ENCODE data around the gene ABHD17B.
"Not testable (repeated sequence)": the region's sequence is repeated elsewhere in the genome, so short reads cannot be mapped to it uniquely, and the experiment has no call there.

Gene ABHD17B

DNA sequence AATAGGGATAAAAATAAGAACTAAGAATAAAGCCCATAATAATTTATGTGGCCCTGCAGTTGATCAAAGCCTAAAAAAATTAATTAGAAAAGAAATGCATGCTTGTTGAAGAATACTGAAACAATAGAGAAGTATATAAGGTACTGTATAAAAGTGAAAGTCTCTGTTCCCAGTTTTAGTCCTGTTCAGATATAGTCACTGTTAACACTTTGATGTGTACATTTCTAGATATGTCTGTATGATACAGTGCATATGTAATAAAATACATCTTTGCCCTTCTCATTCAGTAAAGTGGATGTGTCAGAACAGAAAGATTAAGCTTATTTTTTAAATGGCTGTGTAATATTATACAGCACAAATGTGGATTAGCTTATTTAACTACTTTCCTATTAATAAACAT, 4.5 kb upstream of the ABHD17B start:
- DNase-seq, result no peak

- DNase-seq, result peak in 1 of 2 donors; percentile 1
Measured at GRCh38 chr9:71911908-71912335, 929 bp upstream of the ABHD17B start.

DNA sequence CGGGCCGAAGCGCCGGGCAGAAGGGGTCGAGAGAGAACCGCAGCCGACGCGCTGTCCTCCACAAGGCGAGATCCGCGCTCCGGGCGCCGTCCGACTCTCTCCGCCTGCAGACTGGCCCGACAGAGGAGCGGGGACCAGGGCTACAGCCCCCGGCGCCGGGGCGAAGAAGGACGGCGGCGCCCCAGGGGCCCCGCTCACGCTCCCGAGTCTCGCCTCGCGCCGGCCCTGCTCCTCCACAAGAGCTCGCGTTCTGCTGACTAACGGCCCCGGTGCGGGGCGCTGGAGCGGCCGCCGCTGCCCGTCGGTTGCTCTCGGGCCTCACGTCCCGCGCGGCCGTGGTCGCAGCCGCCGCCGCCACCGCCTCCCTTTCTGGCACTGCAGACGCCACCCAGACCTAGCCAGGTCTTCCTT, 338 bp downstream of the ABHD17B start:
- no peak for DNase-seq

DNA sequence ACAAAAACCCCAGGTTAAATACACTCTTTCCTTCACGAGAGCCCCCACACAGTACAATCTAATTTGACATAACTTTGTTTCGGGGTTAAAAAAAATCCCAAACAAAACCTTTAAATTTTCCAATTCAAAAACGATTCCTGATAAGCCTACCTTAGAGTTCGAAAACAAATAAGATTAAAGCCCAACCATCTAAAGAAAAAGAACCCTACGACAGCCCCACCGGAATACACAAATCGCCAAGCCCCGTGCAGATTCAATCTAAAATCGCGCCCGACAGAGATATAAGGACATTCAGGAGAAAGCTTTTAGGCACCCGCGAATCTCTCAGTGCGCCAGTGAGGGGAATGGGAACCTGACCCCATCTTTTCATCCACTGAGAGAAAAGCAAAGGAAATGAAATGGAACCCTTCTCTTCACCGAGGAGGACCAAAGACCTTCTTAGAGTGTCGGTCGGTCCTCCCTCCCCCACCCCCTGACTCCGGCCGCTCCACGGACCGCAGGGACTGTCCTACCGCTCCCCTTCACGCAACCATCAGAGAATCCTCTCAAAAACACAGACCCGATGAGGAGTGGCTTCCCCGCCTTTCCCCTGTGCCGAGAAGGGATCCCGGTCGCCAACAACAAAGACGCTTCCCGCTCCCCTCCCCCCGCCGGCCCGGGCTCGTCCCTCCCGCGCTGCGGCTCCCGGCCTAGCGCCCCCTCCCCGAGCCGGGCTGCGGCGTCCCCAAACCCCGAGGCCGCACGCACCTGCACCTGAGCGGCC, 925 bp downstream of the ABHD17B start:
- peak in 1 of 2 donors; percentile 23 for DNase-seq

- DNase-seq, result no peak
Measured at GRCh38 chr9:71908825-71909224, 2.2 kb downstream of the ABHD17B start.

GRCh38 chr9:71904076-71904475, 6.9 kb downstream of the ABHD17B start:
- DNase-seq, result no peak

DNA sequence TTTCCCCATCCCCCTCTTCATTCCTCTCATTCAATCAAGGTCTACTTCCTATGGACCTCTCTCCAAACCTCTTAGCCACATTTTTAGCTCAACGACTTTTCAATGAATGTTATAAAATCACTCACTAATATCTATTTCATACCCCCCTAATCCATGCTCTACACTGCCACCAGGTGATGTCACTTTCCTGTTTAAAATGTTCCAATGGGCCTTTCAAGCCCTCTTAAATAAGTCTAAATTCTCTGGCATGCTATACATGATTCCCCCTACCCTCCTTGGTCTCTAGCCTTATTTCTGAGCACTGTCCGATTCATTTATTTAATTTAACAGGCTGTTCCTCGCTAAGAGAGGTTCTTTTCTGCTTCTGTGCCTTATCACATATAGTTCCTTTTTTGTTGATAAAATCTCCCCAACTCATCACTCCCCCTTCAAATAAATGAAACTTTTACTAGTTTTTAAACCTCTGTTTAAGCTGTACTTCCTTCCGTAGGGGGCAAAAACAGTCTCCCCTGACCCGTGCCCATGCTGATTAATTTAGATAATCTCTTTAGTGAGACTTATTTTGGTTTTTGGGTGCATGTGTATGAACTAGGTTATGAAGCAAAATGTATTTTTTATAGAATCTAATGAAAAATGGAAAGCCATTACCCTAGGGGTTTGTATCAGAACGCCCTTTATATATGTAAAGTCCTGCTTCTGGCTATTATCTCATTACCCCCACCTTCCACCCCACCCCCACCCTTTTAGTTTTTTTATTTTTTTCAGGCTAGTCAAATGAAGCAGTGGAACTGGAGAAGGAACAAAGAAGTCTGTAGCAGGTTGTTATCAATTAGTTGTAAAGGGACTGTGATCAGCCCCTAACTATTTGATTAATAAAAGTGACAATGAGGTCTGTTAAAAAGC, 9.0 kb downstream of the ABHD17B start:
- no peak for DNase-seq

DNA sequence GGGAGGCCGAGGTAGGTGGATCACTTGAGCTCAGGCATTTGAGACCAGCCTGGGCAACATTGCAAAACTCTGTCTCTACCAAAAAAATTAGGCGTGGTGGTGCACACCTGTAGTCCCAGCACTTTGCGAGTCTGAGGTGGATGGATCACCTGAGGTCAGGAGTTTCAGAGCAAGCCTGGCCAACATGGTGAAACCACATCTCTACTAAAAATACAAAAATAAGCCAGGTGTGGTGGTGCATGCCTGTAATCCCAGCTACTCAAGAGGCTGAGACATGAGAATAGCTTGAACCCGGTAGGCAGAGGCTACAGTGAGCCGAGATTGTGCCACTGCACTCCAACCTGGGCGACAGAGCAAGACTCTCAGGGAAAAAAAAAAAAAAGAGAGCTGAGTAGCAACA, 12.2 kb downstream of the ABHD17B start:
- DNase-seq, result not testable (repeated sequence)

- peak; percentile 5 to 25 for DNase-seq
Measured at GRCh38 chr9:71897577-71897976, 13.4 kb downstream of the ABHD17B start.

- no peak for DNase-seq
Measured at GRCh38 chr9:71896761-71897160, 14.2 kb downstream of the ABHD17B start.

DNA sequence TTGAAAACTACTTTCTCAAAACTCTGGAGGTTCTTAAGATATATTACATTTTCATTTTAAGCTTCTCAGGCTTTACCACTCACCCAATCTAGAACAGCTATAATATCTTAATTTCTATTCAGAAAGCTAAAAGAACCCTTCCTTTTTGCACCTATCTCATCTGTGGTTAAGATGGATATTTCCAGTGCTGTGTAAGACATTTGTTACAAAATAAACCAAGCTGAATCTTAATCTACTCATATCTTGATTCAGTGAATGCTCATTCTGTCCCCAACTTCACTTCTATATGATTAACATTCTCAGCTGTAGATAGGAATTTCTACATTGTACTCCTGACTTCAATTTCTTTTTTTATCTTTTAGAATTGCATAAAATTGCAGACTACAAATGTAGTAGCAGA, 15.0 kb downstream of the ABHD17B start:
- DNase-seq, result no peak

GRCh38 chr9:71895117-71895516, 15.9 kb downstream of the ABHD17B start:
- peak; percentile 13 to 20 for DNase-seq

DNA sequence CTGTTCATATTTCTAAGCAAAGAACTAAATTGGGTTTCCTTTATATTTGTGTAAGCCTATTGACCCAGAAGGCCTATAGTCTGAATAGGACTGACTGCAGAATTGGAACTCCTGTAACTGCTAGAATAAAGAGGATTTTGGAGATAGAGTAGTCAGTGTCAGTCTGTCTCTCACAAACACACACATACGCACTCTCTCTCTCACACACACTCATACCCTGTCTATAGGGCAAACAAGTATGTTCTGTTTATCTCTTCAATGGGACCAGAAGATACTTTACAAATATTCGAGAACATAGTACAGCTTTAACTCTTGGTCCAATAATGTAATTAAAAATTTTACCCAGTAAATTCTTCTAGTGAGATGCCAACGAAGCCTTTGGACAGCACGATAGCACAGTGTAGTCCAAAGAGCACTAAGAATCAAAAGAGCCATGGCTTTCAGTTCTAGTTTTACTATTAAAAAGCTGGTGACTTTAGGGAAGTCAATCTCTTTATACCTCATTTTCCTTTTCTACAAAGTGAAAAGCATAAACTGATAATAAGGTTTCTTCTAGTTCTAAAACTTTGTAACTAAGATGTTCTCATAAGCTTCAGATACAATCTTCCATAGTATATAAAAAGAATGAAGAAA, 19.3 kb downstream of the ABHD17B start:
- DNase-seq, result no peak

GRCh38 chr9:71890042-71890679, 20.8 kb downstream of the ABHD17B start:
- DNase-seq, result no peak

- no peak for DNase-seq
Measured at GRCh38 chr9:71887362-71887761, 23.6 kb downstream of the ABHD17B start.

DNA sequence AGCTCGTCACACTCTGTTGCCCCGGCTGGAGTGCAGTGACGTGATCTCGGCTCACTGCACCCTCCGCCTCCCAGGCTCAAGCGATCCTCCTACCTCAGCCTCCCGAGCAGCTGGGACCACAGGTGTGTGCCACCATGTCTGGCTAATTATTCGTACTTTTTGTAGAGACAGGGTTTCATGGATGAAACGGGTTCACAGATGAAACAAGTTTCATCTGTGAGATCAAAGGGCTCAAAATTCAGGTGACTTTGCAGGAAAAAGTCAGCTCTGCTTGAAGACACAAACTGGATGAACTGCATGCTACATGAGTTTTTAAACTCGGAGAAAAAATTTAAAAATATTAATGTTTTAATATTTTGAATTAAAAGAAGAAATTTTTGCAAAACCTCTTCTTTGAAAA, 24.5 kb downstream of the ABHD17B start:
- no peak for DNase-seq

- no peak for DNase-seq
Measured at GRCh38 chr9:71886015-71886414, 25.0 kb downstream of the ABHD17B start.

DNA sequence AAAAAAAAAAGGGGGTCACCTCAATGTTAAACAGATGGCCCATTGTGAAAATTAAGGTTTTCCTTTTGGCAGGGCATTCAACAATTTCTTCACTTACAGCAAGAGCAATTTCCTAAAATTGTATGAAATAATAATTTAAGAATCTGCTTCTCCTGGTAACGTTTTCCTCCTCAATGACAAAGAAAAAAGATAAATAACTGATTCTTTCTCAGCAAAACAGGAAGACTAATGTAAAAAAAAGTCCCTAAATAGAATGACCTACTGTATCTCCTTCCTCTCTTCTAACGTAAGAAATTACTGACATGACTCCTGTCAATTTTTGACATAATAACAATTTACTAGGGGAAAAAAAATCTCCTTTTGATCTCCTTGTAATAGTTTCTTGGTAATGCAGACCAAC, 25.5 kb downstream of the ABHD17B start:
- DNase-seq, result peak; percentile 23 to 37

- DNase-seq, result no peak
Measured at GRCh38 chr9:71884005-71884404, 27.0 kb downstream of the ABHD17B start.

DNA sequence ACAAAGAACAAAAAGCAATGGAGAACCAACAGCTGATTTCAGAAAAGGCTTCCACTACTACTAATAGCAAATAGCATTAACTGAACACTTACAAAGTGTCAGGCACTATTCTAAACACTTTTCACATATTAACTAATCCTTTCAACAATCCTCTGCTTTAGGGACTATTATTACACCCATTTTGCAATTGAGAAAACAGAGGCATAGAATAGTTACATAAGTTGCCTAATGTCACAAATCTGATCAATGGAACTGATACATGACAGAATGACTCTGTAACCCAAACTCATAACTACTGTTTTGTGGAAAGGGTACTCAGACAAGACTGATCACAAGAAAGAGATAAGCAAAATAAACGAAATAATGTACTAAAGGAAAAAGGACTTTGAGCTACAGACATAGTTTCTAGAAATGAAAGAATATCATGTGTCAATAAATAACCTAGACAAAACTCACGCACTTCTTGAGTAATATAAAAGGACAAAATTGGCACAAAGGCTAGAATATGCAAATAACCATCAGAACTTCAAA, 31.3 kb downstream of the ABHD17B start:
- no peak for DNase-seq

- no peak for DNase-seq
Measured at GRCh38 chr9:71878327-71879274, 32.4 kb downstream of the ABHD17B start.

DNA sequence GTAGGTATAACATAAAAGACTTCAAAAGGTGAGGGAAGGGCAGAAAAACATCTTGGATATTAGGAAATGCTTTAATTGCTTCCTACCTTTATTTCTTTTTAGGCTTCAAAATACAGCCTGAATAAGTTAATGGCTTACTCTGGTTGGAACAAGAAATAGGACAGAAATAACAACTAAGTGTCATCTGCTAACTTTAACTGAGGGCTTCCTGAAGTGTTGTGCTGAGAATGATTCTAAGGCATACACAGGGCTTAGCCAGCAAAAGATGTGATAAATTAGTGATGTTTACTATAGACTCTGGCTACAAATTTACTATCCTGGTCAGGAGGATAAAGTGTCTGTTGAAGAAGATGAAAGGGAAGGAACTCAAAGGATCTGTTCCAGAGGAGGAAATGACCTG, 34.2 kb downstream of the ABHD17B start:
- DNase-seq, result no peak
